CD14-positive monocyte (primary cell): ENCODE data around the gene TGM2. TPM values are rescaled to one million over a fixed set of nuclear protein-coding genes. Genes with fewer than 3 reads are reported as not detected.

Source experiments
- DNase-seq, 3 donors: peaks; one replicate each; pipeline ENCODE4 v3.0.0-alpha.2; 2011 to 2022
- H2AFZ ChIP-seq: 2 replicates; pipeline ENCODE4 v1.6.0; 2012; ENCODE audit warnings: mild to moderate bottlenecking, low read depth, low read length, inconsistent platforms; ENCODE audit not compliant: insufficient read depth, poor library complexity, severe bottlenecking
- H3K27ac ChIP-seq, 2 donors: 1 replicate in 1 of 2; 2 replicates in 1 of 2; pipeline ENCODE4 v1.5.1; 2012 to 2013; ENCODE audit warnings: low read length in 2 of 2, control low read depth in 1 of 2, inconsistent platforms in 1 of 2, low read depth in 1 of 2, mild to moderate bottlenecking in 1 of 2
- H3K27me3 ChIP-seq, 2 donors: one replicate each; pipeline versions ENCODE4 v1.6.0 to v1.6.1; 2011 to 2013; ENCODE audit warnings: low read length in 2 of 2; ENCODE audit not compliant: control insufficient read depth in 2 of 2, insufficient read depth in 2 of 2
- H3K36me3 ChIP-seq, 2 donors: replicated peaks in 1 of 2; 1 replicate in 1 of 2; 2 replicates in 1 of 2; pipeline versions ENCODE4 v1.5.1 to v1.6.1; 2012 to 2013; ENCODE audit warnings: low read length in 2 of 2, control low read depth in 1 of 2, inconsistent platforms in 1 of 2, mild to moderate bottlenecking in 1 of 2; ENCODE audit not compliant: insufficient read depth in 2 of 2, control insufficient read depth in 1 of 2
- H3K4me1 ChIP-seq, 2 donors: 1 replicate in 1 of 2; 2 replicates in 1 of 2; pipeline versions ENCODE4 v1.5.1 to v1.6.1; 2012 to 2013; ENCODE audit warnings: low read length in 2 of 2, control low read depth in 1 of 2, inconsistent platforms in 1 of 2, mild to moderate bottlenecking in 1 of 2, moderate library complexity in 1 of 2; ENCODE audit not compliant: insufficient read depth in 2 of 2, control insufficient read depth in 1 of 2
- H3K4me2 ChIP-seq: replicated peaks from 2 replicates; pipeline ENCODE3; 2012; ENCODE audit warnings: low read length, moderate library complexity, mild to moderate bottlenecking; ENCODE audit not compliant: poor library complexity, severe bottlenecking; ENCODE audit errors: extremely low read depth
- H3K4me3 ChIP-seq, 3 experiments: fragments of 200-600 bp in 1 of 3; sonication (generic) in 1 of 3; replicated peaks in 1 of 3; 1 replicate in 2 of 3; 2 replicates in 1 of 3; pipeline ENCODE4 v1.5.1; 2011 to 2013; ENCODE audit warnings: low read length in 3 of 3, mild to moderate bottlenecking in 3 of 3, control low read depth in 2 of 3, low read depth in 2 of 3, inconsistent platforms in 1 of 3, moderate library complexity in 1 of 3
- H3K79me2 ChIP-seq: 2 replicates; pipeline ENCODE4 v1.6.0; 2012; ENCODE audit warnings: mild to moderate bottlenecking, control low read depth, inconsistent platforms, low read length, moderate library complexity; ENCODE audit not compliant: insufficient read depth
- H3K9ac ChIP-seq: 2 replicates; pipeline ENCODE4 v1.6.0; 2017; ENCODE audit warnings: low read length, mild to moderate bottlenecking; ENCODE audit not compliant: insufficient read depth, poor library complexity, severe bottlenecking
- H3K9me3 ChIP-seq, 2 donors: replicated peaks in 1 of 2; 1 replicate in 1 of 2; 2 replicates in 1 of 2; pipeline versions ENCODE4 v1.5.1 to v1.6.1; 2012 to 2013; ENCODE audit warnings: low read length in 2 of 2, control low read depth in 1 of 2; ENCODE audit not compliant: control insufficient read depth in 1 of 2, insufficient read depth in 1 of 2
- H4K20me1 ChIP-seq: 2 replicates; pipeline ENCODE4 v1.6.0; 2012; ENCODE audit warnings: mild to moderate bottlenecking, low read length, control low read depth, moderate library complexity; ENCODE audit not compliant: insufficient read depth
- H3K27ac Mint-ChIP-seq, 7 donors: one replicate each; pipeline ENCODE4 v1.8.0; 2020; ENCODE audit warnings: mild to moderate bottlenecking in 7 of 7, mixed read lengths in 7 of 7, moderate library complexity in 6 of 7, inconsistent platforms in 2 of 7
- H3K27me3 Mint-ChIP-seq, 3 donors: one replicate each; pipeline ENCODE4 v1.8.0; 2021 to 2022; ENCODE audit warnings: low read depth in 3 of 3, mild to moderate bottlenecking in 3 of 3, mixed read lengths in 3 of 3, moderate library complexity in 3 of 3, inconsistent platforms in 1 of 3
- H3K36me3 Mint-ChIP-seq, 2 donors: one replicate each; pipeline ENCODE4 v1.8.0; 2020; ENCODE audit warnings: mixed read lengths in 2 of 2, inconsistent platforms in 1 of 2, mild to moderate bottlenecking in 1 of 2
- H3K4me1 Mint-ChIP-seq: one replicate; pipeline ENCODE4 v1.8.0; 2020; ENCODE audit warnings: mild to moderate bottlenecking, mixed read lengths
- H3K4me3 Mint-ChIP-seq, 2 donors: one replicate each; pipeline ENCODE4 v1.8.0; 2020; ENCODE audit warnings: mild to moderate bottlenecking in 2 of 2, mixed read lengths in 2 of 2, moderate library complexity in 1 of 2
- H3K9me3 Mint-ChIP-seq, 7 donors: one replicate each; pipeline ENCODE4 v1.8.0; 2020 to 2022; ENCODE audit warnings: mixed read lengths in 7 of 7, mild to moderate bottlenecking in 6 of 7, moderate library complexity in 6 of 7, inconsistent platforms in 2 of 7
- CTCF ChIP-seq: fragments of 200-600 bp; IDR thresholded peaks from one replicate; pipeline ENCODE4 v1.8.0; 2022; ENCODE audit warnings: antibody characterized with exemption, mild to moderate bottlenecking
- WGBS: methylation state at CpG from one replicate; pipeline ENCODE4 v1.1.5; 2013; ENCODE audit warnings: missing lambda C conversion rate; ENCODE audit not compliant: insufficient coverage; 5-methylcytosine and 5-hydroxymethylcytosine counted together
- intact Hi-C, 2 donors: fragments of 100-400 bp; cut with micrococcal nuclease; formaldehyde crosslinking; loops; one replicate each; pipeline versions ENCODE4 v1.15.0 to v1.15.1; 2023
- polyA plus RNA-seq, 3 donors: library from polyadenylated mRNA; depleted of rRNA in 1 of 3; unstranded in 2 of 3; stranded (reverse) in 1 of 3; fragments of 300-500 nt in 2 of 3; fragments of >200 nt in 1 of 3; fragmentation: Illumina TruSeq in 2 of 3; gene quantifications; 1 replicate in 2 of 3; 2 replicates in 1 of 3; pipeline ENCODE4 v1.2.3, GENCODE V29; 2012 to 2021

Gene TGM2
- polyA plus RNA-seq, 3 donors: 0.47 to 1.7 (median 1.6) TPM

- Histone ChIP-seq H3K79me2 (no peaks in the 10 kb centered on the region), H2AFZ (no peak overlapping the region), H3K27ac (no peak overlapping the region), H3K4me2 (no peak overlapping the region), H3K4me3 (no peak overlapping the region), H3K27me3 (no peaks in the 10 kb centered on the region), H3K36me3 (no peaks in the 10 kb centered on the region), H4K20me1 (no peaks in the 10 kb centered on the region), H3K9me3 (no peaks in the 10 kb centered on the region), H3K4me1 (peaks cover 27 to 41% of the 10 kb centered on the region in 2 donors), H3K9ac (no peak overlapping the region)
- 78% methylated on average over 1 of the region's 1 CpG for WGBS
- Mint-ChIP-seq H3K27me3 (peaks cover 0 to 3% (median 0%) of the 10 kb centered on the region in 3 donors), H3K9me3 (peaks cover 0 to 11% (median 4%) of the 10 kb centered on the region in 7 donors), H3K36me3 (peaks cover 3% of the 10 kb centered on the region in 2 donors), H3K4me1 (peaks cover 37% of the 10 kb centered on the region), H3K27ac (peak overlapping the region in 4 of 7 donors; percentile 27 to 73 (median 53)), H3K4me3 (no peak overlapping the region)
- DNase-seq: peak in 2 of 3 donors; percentile 47 to 63
- no peak for TF ChIP-seq CTCF
- intact Hi-C loops: loop anchor here in 1 of 2 donors (5.0 kb wide), 2 partner anchors 43 to 68 kb away; partner anchors contain the start of gene TGM2
Measured at GRCh38 chr20:38098952-38099351, 66.1 kb downstream of the TGM2 start.

GRCh38 chr20:38095017-38095686 is 69.9 kb downstream of the TGM2 start:
- Histone ChIP-seq H3K79me2 (peaks cover 4% of the 10 kb centered on the region), H3K9ac (peak overlapping the region; percentile 73), H3K4me3 (peak overlapping the region in 1 of 3 experiments; percentile 48), H3K9me3 (no peaks in the 10 kb centered on the region), H4K20me1 (no peaks in the 10 kb centered on the region), H3K4me2 (peak overlapping the region; percentile 48), H3K4me1 (peaks cover 56 to 70% of the 10 kb centered on the region in 2 donors), H3K27me3 (no peaks in the 10 kb centered on the region), H3K36me3 (peaks cover 7 to 9% of the 10 kb centered on the region in 2 donors), H2AFZ (peak overlapping the region; percentile 18), H3K27ac (peak overlapping the region; percentile 96 to 98)
- WGBS: 100% methylated on average over 1 of the region's 7 CpGs
- Mint-ChIP-seq H3K4me3 (peak overlapping the region; percentile 50 to 85), H3K36me3 (peaks cover 11 to 15% of the 10 kb centered on the region in 2 donors), H3K27me3 (no peaks in the 10 kb centered on the region), H3K9me3 (peaks cover 0 to 2% (median 0%) of the 10 kb centered on the region in 7 donors), H3K27ac (peak overlapping the region; percentile 98 to 100 (median 99)), H3K4me1 (peaks cover 61% of the 10 kb centered on the region)
- DNase-seq: peak; percentile 51 to 65 (median 62)
- intact Hi-C loops: loop anchor here in 1 of 2 donors (5.0 kb wide), 2 partner anchors 47 to 72 kb away; partner anchors contain the start of gene TGM2
- TF ChIP-seq CTCF: no peak
